Measurements from ENCODE around the gene IBTK.

- TF ChIP-seq, protein P1, sequence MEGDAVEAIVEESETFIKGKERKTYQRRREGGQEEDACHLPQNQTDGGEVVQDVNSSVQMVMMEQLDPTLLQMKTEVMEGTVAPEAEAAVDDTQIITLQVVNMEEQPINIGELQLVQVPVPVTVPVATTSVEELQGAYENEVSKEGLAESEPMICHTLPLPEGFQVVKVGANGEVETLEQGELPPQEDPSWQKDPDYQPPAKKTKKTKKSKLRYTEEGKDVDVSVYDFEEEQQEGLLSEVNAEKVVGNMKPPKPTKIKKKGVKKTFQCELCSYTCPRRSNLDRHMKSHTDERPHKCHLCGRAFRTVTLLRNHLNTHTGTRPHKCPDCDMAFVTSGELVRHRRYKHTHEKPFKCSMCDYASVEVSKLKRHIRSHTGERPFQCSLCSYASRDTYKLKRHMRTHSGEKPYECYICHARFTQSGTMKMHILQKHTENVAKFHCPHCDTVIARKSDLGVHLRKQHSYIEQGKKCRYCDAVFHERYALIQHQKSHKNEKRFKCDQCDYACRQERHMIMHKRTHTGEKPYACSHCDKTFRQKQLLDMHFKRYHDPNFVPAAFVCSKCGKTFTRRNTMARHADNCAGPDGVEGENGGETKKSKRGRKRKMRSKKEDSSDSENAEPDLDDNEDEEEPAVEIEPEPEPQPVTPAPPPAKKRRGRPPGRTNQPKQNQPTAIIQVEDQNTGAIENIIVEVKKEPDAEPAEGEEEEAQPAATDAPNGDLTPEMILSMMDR (optimal IDR thresholded peaks at IDR 0.05 in 1 of 3, IDR thresholded peaks at IDR 0.05 in 1 of 3, conservative IDR thresholded peaks at IDR 0.05 in 1 of 3; ENCODE audit: extremely low read depth in 1 of 3, insufficient read depth in 2 of 3, low read length in 3 of 3): no peak
- no peak for TF ChIP-seq EZH2 (IDR thresholded peaks at IDR 0.05; ENCODE audit: low read length)
Measured at GRCh38 chr6:82195619-82196018, 51.9 kb downstream of the IBTK start.
